HFF-Myc (cell line): ENCODE results near the gene GRAP2.

Experiments used
- DNase-seq: peaks from one replicate; pipeline ENCODE4 v3.0.0-alpha.2; 2011; ENCODE audit warnings: low read depth; ENCODE audit errors: extremely low read depth
- H3K4me3 ChIP-seq: replicated peaks from 2 replicates; pipeline ENCODE4 v1.5.1; 2011; ENCODE audit warnings: low read depth, mild to moderate bottlenecking, control low read depth, low read length
- CTCF ChIP-seq: IDR thresholded peaks from 2 replicates; pipeline ENCODE4 v1.5.1; 2012; ENCODE audit warnings: mild to moderate bottlenecking, low read depth, low read length, control low read depth; ENCODE audit errors: missing control alignments

GRAP2 gene

GRCh38 chr22:40015358-40015976 lies 114.6 kb downstream of the GRAP2 start:
- H3K4me3 ChIP-seq = no peak overlapping the region
- TF ChIP-seq CTCF = no peak
- DNase-seq = no peak

- DNase-seq = no peak
- H3K4me3 ChIP-seq = no peak overlapping the region
Measured at GRCh38 chr22:40018051-40018450, 117.2 kb downstream of the GRAP2 start.

GRCh38 chr22:40019100-40019499 lies 118.2 kb downstream of the GRAP2 start:
- no peak for DNase-seq
- TF ChIP-seq CTCF = no peak
- H3K4me3 ChIP-seq = no peak overlapping the region

More at GRCh38 chr22:40018051-40018450, 117.2 kb downstream of the GRAP2 start:
- no peak for TF ChIP-seq CTCF

GRCh38 chr22:40020956-40021355 lies 120.1 kb downstream of the GRAP2 start:
- no peak for TF ChIP-seq CTCF
- no peak overlapping the region for H3K4me3 ChIP-seq
- no peak for DNase-seq

- TF ChIP-seq CTCF = no peak
- DNase-seq = no peak
- no peak overlapping the region for H3K4me3 ChIP-seq
Measured at GRCh38 chr22:40021401-40022000, 120.6 kb downstream of the GRAP2 start.

GRCh38 chr22:40022536-40023240 lies 121.8 kb downstream of the GRAP2 start:
- no peak for DNase-seq
- TF ChIP-seq CTCF = no peak
- no peak overlapping the region for H3K4me3 ChIP-seq
